Measurements from ENCODE around the gene ZNF570. TPM values are rescaled to one million over a fixed set of nuclear protein-coding genes. Genes with fewer than 3 reads are reported as not detected.
A peak's percentile ranks its signal among the peaks of the same experiment; 100 is the strongest.

The ZNF570 gene
- total RNA-seq, result 2.3 TPM

- H3K9me3 ChIP-seq, result peaks cover 0 to 33% of the 10 kb centered on the region in 2 donors
- H3K36me3 ChIP-seq, result peaks cover 10 to 22% of the 10 kb centered on the region in 2 donors
- peak; percentile 25 to 93 for DNase-seq (ENCODE audit: low spot score in 2 of 2)
- peaks cover 6 to 7% of the 10 kb centered on the region in 2 donors for H3K4me1 ChIP-seq
- peak within 1 kb of the TSS; percentile 66 to 83 for H3K4me3 ChIP-seq
- peak within 1 kb of the TSS; percentile 92 to 95 for H3K27ac ChIP-seq
- no peak for TF ChIP-seq CTCF (IDR thresholded peaks at IDR 0.05)
- no peaks in the 10 kb centered on the region for H3K27me3 ChIP-seq
- intact Hi-C loops (cut with DNase I), result loop anchor here (1.0 to 10.0 kb wide), 7 partner anchors 37 to 784 kb away; partner anchors contain the start of genes ZNF383, ZNF420, ZNF567 and ZNF585A
Measured at GRCh38 chr19:37468961-37469777, at the start of gene ZNF570. TSS of gene ZNF570 (plus strand) at chr19:37469356. CDS start at chr19:37470355, 999 bp downstream.

- Histone ChIP-seq H3K27ac (no peak overlapping the region), H3K4me1 (no peaks in the 10 kb centered on the region), H3K9me3 (peaks cover 94 to 100% of the 10 kb centered on the region in 2 donors), H3K4me3 (no peak overlapping the region), H3K36me3 (peaks cover 36 to 48% of the 10 kb centered on the region in 2 donors), H3K27me3 (no peaks in the 10 kb centered on the region)
- intact Hi-C loops (cut with DNase I), result no loop called here
- no peak for TF ChIP-seq CTCF (IDR thresholded peaks at IDR 0.05)
- no peak for DNase-seq (ENCODE audit: low spot score in 2 of 2)
Measured at GRCh38 chr19:37452500-37453245, 16.5 kb upstream of the ZNF570 start.

- Histone ChIP-seq H3K27ac (peak overlapping the region; percentile 87 to 95), H3K9me3 (peaks cover 11 to 45% of the 10 kb centered on the region in 2 donors), H3K27me3 (no peaks in the 10 kb centered on the region), H3K4me3 (peak overlapping the region; percentile 65 to 71), H3K4me1 (peaks cover 6 to 7% of the 10 kb centered on the region in 2 donors), H3K36me3 (peaks cover 23 to 39% of the 10 kb centered on the region in 2 donors)
- TF ChIP-seq CTCF (IDR thresholded peaks at IDR 0.05), result no peak
- intact Hi-C loops (cut with DNase I), result loop anchor here (2.0 to 10.0 kb wide), 7 partner anchors 96 to 782 kb away; partner anchors contain the start of genes ZNF383, ZNF420, ZNF527 and ZNF540
- DNase-seq (ENCODE audit: low spot score in 2 of 2), result no peak
Measured at GRCh38 chr19:37466277-37466797, 2.8 kb upstream of the ZNF570 start.

- peak; percentile 68 to 94 for DNase-seq (ENCODE audit: low spot score in 2 of 2)
- intact Hi-C loops (cut with DNase I), result loop anchor here (2.0 to 10.0 kb wide), 7 partner anchors 96 to 782 kb away; partner anchors contain the start of genes ZNF383, ZNF420, ZNF527 and ZNF540
- peaks cover 6 to 7% of the 10 kb centered on the region in 2 donors for H3K4me1 ChIP-seq
- peaks cover 6 to 40% of the 10 kb centered on the region in 2 donors for H3K9me3 ChIP-seq
- no peak for TF ChIP-seq CTCF (IDR thresholded peaks at IDR 0.05)
- no peaks in the 10 kb centered on the region for H3K27me3 ChIP-seq
- peak within 1 kb of the TSS; percentile 71 to 83 for H3K4me3 ChIP-seq
- H3K27ac ChIP-seq, result peak within 1 kb of the TSS; percentile 92 to 95
- peaks cover 20 to 37% of the 10 kb centered on the region in 2 donors for H3K36me3 ChIP-seq
Measured at GRCh38 chr19:37466798-37467607, 2.2 kb upstream of the ZNF570 start, which contains the start of gene ZNF569. TSS of gene ZNF569 (minus strand) at chr19:37467444. CDS start at chr19:37444921, 22,523 bp downstream.

Measured in ascending aorta (tissue), 2 donors.